Measurements from ENCODE around the gene SLC4A2. TPM values are rescaled to one million over a fixed set of nuclear protein-coding genes. Genes with fewer than 3 reads are reported as not detected.

The SLC4A2 gene
- total RNA-seq, 1 experiment from 2014 or later = 164 TPM

DNA sequence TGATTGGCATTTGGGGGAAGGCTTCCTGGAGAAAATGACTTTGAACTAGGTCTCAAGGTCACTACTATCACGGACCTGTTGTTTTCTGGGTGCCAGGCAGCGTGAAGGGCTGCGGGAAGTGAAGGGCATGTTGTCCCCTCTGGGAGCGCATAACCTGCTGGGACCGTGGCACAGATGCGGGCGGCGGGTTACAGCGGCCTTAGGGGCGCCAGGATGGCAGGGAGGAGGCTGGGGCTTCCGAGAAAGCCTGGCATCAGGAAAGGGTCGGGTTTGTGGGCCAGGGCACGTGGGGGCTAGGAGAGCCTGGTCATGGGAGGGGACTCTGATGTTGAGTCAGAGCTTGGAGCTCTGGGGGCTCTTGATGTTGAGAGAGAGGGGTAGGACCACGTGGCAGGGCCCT lies 6.1 kb downstream of the SLC4A2 start:
- POLR2A ChIA-PET = interaction anchor here (1.7 kb wide), 1 partner anchor 11 kb away, joined by 6 read pairs; no protein-coding TSS in a partner anchor
- no peak overlapping the region for H3K4me3 Mint-ChIP-seq
- H3K27ac Mint-ChIP-seq = no peak overlapping the region

DNA sequence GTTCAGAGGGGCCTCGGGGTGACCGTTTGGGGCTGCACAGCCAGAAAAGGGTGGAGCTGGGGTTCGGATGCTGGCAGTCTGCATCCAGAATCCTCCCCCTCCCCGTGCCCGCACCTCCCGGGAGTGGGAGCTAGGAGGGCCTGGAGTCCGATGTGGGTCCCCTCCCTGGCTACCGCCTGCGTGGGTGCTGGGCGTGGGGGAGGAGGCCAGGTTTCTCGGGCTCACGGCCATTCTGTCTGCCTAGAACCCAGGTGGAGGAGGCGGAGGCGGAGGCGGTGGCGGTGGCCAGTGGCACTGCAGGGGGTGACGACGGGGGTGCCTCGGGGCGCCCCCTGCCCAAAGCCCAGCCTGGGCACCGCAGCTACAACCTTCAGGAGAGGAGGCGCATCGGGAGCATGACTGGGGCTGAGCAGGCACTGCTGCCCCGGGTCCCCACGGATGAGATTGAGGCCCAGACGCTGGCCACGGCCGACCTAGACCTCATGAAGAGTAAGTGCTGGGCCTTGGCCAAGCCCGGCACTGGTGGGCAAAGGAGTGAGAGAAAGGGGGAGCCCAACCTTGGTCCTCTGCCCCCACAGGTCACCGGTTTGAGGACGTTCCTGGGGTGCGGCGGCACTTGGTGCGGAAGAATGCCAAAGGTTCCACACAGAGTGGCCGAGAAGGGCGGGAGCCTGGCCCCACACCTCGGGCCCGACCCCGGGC lies 7.0 kb downstream of the SLC4A2 start:
- TF ChIP-seq, protein P1, sequence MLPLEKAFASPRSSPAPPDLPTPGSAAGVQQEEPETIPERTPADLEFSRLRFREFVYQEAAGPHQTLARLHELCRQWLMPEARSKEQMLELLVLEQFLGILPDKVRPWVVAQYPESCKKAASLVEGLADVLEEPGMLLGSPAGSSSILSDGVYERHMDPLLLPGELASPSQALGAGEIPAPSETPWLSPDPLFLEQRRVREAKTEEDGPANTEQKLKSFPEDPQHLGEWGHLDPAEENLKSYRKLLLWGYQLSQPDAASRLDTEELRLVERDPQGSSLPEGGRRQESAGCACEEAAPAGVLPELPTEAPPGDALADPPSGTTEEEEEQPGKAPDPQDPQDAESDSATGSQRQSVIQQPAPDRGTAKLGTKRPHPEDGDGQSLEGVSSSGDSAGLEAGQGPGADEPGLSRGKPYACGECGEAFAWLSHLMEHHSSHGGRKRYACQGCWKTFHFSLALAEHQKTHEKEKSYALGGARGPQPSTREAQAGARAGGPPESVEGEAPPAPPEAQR (CRISPR knock-in tag; IDR thresholded peaks at IDR 0.05) = no peak
- TF ChIP-seq NFE2L1 (CRISPR knock-in tag; IDR thresholded peaks at IDR 0.05) (no peak), ETV6 (CRISPR knock-in tag; IDR thresholded peaks at IDR 0.05) (no peak), TEAD1 (CRISPR knock-in tag; IDR thresholded peaks at IDR 0.05) (no peak), ZNF219 (CRISPR knock-in tag; IDR thresholded peaks at IDR 0.05; ENCODE audit: borderline replicate concordance) (no peak), SMAD3 (CRISPR knock-in tag; IDR thresholded peaks at IDR 0.05; ENCODE audit: borderline replicate concordance) (no peak)
- TF ChIP-seq, protein P2, sequence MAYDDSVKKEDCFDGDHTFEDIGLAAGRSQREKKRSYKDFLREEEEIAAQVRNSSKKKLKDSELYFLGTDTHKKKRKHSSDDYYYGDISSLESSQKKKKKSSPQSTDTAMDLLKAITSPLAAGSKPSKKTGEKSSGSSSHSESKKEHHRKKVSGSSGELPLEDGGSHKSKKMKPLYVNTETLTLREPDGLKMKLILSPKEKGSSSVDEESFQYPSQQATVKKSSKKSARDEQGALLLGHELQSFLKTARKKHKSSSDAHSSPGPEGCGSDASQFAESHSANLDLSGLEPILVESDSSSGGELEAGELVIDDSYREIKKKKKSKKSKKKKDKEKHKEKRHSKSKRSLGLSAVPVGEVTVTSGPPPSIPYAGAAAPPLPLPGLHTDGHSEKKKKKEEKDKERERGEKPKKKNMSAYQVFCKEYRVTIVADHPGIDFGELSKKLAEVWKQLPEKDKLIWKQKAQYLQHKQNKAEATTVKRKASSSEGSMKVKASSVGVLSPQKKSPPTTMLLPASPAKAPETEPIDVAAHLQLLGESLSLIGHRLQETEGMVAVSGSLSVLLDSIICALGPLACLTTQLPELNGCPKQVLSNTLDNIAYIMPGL (CRISPR knock-in tag; IDR thresholded peaks at IDR 0.05) = no peak
- TF ChIP-seq, protein P3, sequence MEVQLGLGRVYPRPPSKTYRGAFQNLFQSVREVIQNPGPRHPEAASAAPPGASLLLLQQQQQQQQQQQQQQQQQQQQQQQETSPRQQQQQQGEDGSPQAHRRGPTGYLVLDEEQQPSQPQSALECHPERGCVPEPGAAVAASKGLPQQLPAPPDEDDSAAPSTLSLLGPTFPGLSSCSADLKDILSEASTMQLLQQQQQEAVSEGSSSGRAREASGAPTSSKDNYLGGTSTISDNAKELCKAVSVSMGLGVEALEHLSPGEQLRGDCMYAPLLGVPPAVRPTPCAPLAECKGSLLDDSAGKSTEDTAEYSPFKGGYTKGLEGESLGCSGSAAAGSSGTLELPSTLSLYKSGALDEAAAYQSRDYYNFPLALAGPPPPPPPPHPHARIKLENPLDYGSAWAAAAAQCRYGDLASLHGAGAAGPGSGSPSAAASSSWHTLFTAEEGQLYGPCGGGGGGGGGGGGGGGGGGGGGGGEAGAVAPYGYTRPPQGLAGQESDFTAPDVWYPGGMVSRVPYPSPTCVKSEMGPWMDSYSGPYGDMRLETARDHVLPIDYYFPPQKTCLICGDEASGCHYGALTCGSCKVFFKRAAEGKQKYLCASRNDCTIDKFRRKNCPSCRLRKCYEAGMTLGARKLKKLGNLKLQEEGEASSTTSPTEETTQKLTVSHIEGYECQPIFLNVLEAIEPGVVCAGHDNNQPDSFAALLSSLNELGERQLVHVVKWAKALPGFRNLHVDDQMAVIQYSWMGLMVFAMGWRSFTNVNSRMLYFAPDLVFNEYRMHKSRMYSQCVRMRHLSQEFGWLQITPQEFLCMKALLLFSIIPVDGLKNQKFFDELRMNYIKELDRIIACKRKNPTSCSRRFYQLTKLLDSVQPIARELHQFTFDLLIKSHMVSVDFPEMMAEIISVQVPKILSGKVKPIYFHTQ (CRISPR knock-in tag; IDR thresholded peaks at IDR 0.05) = no peak
- TF ChIP-seq, protein P4, sequence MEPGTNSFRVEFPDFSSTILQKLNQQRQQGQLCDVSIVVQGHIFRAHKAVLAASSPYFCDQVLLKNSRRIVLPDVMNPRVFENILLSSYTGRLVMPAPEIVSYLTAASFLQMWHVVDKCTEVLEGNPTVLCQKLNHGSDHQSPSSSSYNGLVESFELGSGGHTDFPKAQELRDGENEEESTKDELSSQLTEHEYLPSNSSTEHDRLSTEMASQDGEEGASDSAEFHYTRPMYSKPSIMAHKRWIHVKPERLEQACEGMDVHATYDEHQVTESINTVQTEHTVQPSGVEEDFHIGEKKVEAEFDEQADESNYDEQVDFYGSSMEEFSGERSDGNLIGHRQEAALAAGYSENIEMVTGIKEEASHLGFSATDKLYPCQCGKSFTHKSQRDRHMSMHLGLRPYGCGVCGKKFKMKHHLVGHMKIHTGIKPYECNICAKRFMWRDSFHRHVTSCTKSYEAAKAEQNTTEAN (CRISPR knock-in tag; IDR thresholded peaks at IDR 0.05) = no peak
- TF ChIP-seq, protein P5, sequence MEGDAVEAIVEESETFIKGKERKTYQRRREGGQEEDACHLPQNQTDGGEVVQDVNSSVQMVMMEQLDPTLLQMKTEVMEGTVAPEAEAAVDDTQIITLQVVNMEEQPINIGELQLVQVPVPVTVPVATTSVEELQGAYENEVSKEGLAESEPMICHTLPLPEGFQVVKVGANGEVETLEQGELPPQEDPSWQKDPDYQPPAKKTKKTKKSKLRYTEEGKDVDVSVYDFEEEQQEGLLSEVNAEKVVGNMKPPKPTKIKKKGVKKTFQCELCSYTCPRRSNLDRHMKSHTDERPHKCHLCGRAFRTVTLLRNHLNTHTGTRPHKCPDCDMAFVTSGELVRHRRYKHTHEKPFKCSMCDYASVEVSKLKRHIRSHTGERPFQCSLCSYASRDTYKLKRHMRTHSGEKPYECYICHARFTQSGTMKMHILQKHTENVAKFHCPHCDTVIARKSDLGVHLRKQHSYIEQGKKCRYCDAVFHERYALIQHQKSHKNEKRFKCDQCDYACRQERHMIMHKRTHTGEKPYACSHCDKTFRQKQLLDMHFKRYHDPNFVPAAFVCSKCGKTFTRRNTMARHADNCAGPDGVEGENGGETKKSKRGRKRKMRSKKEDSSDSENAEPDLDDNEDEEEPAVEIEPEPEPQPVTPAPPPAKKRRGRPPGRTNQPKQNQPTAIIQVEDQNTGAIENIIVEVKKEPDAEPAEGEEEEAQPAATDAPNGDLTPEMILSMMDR (IDR thresholded peaks at IDR 0.05) = no peak
- Mint-ChIP-seq H3K27ac (no peak overlapping the region), H3K27me3 (ENCODE audit: low read depth) (peaks cover 2% of the 10 kb centered on the region; the same call in 1 of the 2 replicates), H3K4me3 (no peak overlapping the region), H3K36me3 (peaks cover 33% of the 10 kb centered on the region), H3K4me1 (peaks cover 23% of the 10 kb centered on the region), H3K9me3 (no peaks in the 10 kb centered on the region)
- no peak for ATAC-seq
- CTCF ChIA-PET = interaction anchor here (0.5 to 2.8 kb wide), 3 partner anchors 9 to 48 kb away, joined by 3 to 10 read pairs (median 3); partner anchors contain the start of gene CDK5
- DNase-seq (ENCODE audit: low spot score) = no peak
- POLR2A ChIA-PET = interaction anchor here (1.7 kb wide), 1 partner anchor 10 kb away, joined by 6 read pairs; no protein-coding TSS in a partner anchor

More for the DNA sequence above, 6.1 kb downstream of the SLC4A2 start:
- no peak for DNase-seq (ENCODE audit: low spot score)
- no peaks in the 10 kb centered on the region for H3K9me3 Mint-ChIP-seq
- H3K4me1 Mint-ChIP-seq = peaks cover 31% of the 10 kb centered on the region
- H3K36me3 Mint-ChIP-seq = peaks cover 30% of the 10 kb centered on the region
- no peak for ATAC-seq
- TF ChIP-seq MXD4 (CRISPR knock-in tag; IDR thresholded peaks at IDR 0.05; ENCODE audit: borderline replicate concordance) = no peak
- peaks cover 2% of the 10 kb centered on the region; the same call in 1 of the 2 replicates for H3K27me3 Mint-ChIP-seq (ENCODE audit: low read depth)
- CTCF ChIA-PET = interaction anchor here (1.3 kb wide), 1 partner anchor 47 kb away, joined by 3 read pairs; no protein-coding TSS in a partner anchor
